IPS-18c (cell line): ENCODE results near the gene SMYD3.
"Not testable (repeated sequence)": the region's sequence is repeated elsewhere in the genome, so short reads cannot be mapped to it uniquely, and the experiment has no call there.

Source experiments
- H3K4me3 ChIP-seq: 2 replicates; pipeline ENCODE4 v1.7.0; 2013; ENCODE audit warnings: low read depth, mild to moderate bottlenecking, low read length, moderate library complexity; ENCODE audit not compliant: insufficient read depth
- H3K9me3 ChIP-seq: one replicate; pipeline ENCODE4 v1.6.1; 2013; ENCODE audit warnings: mild to moderate bottlenecking, low read length, moderate library complexity; ENCODE audit not compliant: control insufficient read depth, insufficient read depth

The SMYD3 gene

DNA sequence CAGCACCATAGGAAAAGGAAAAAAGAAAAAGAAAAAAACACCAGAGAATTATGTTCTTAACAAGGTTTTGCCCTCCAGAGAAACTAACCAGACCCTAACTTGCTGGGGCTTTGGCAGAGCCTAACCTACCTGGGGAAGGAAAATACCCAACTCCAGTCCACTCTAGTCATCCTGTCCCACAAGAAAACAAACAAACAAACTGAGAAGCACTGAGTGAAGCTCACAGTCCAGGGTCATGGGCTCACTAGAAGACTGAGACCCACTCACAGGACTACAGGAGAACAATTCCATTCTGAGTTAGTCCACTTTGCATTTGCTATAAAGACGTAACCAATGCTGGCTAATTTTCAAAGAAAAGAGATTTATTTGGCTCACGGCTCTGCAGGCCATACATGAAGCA lies 543.4 kb downstream of the SMYD3 start:
- Histone ChIP-seq H3K4me3 (no peak overlapping the region), H3K9me3 (no peaks in the 10 kb centered on the region)

DNA sequence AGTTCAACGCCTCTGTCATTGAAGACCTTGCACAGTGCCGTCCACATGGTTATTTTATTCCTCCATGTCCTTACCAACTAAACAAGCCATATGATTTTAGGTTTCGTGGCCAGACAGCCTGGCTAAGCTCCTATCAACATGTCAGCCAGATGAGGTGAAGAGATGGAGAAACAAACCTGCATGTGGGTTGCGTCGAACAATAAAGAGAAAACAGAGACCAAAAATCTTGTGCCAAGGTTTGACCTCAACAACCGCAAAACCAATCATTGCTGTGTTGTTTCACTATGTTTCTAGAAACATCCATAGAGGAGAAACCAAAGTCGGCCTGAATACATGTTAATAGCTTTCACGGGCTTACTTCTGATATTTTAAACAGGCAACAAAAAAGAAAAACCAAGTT lies 544.6 kb downstream of the SMYD3 start:
- no peaks in the 10 kb centered on the region for H3K9me3 ChIP-seq
- no peak overlapping the region for H3K4me3 ChIP-seq

DNA sequence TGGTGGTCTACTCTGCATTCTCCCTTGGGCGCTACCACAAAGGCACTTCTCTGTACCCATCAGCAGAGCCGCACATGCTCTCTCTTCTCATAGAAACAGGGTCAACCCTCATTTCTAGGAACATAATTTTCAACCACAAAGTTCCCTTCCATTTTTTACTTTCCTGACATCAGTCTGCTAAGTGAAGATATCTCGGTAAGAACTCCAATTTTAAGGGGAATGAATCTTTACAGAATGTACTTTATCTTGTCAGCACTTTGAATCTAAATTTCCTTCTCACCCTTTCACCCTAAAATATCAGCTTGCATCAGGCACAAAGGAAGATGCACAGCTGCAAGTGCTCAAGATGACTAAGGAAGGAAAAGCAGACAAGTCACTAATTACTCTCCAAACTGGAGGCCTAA lies 545.9 kb downstream of the SMYD3 start:
- no peaks in the 10 kb centered on the region for H3K9me3 ChIP-seq
- H3K4me3 ChIP-seq, result no peak overlapping the region

DNA sequence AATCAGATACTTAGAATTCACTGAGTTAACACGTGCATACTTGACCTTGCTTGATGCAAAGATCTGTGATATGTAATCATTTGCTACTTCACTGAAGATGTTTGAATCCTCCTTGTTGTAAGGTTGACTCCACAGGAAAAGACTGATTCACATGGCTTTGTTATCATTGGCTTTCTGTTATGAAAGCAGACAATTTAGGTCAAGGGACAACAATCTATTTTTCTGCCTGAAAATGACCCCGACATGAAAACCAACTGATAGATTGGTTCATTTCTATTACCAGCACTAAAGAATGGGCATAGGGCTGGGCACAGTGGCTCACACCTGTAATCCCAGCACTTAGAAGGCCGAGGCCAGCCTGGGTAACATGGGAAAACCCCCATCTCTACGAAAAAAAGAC lies 546.9 kb downstream of the SMYD3 start:
- Histone ChIP-seq H3K4me3 (no peak overlapping the region), H3K9me3 (no peaks in the 10 kb centered on the region)

DNA sequence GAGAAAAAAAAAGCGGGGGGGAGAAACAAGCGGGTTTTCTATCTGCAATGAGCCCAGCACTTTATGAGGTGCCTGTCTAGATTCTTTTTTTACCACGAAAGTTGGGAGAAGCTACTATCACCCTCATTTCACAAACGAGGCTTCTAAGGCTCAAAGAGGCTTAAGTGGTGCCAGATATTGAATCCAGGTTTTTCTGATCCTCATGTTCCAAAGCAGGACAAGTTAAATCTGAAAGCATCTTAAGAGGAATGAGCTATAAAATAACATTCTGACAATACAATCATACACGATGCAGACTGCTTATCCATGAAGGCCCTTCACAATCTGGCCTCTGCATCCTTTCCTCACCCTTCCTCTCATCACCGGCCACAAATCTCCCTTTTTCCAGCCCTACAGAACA lies 549.1 kb downstream of the SMYD3 start:
- H3K9me3 ChIP-seq, result no peaks in the 10 kb centered on the region
- no peak overlapping the region for H3K4me3 ChIP-seq

DNA sequence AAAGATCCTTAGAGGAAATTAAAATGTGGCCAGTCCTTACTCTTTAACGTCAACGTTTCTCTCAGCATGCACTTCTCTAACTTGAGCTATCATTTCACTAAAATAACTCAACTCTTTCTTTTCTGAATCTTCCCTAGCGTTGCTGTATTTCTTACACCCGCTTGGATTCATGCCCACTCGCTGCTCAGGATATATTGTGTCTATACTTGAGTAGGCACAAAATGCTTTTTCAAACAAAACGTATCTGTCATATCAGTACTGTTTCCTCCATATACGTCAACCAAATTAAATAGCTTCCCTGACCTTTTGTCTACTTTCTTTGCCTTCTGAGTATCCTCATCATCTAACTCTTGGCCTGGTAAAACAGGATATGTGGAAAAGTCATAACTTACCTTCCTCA lies 549.7 kb downstream of the SMYD3 start:
- H3K4me3 ChIP-seq, result no peak overlapping the region
- H3K9me3 ChIP-seq, result no peaks in the 10 kb centered on the region

DNA sequence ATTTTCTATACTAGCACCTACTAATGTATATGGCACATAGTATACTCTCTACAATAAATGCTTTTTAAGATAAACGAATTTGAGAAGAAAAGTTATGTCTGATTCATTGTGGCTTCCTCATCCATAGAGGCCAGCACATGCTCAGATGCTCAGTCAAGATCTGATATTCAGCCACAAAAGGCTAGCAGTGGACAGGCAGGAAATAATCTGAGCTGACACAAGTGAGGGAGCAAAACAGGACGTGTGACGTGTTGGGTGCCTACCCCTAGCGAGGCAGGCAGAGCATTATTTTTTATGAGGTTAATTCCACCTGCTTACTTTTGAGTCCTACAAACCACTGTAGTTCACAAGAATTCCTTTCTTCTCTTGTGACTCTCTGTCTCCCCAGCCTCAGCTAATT lies 550.9 kb downstream of the SMYD3 start:
- H3K4me3 ChIP-seq, result no peak overlapping the region

DNA sequence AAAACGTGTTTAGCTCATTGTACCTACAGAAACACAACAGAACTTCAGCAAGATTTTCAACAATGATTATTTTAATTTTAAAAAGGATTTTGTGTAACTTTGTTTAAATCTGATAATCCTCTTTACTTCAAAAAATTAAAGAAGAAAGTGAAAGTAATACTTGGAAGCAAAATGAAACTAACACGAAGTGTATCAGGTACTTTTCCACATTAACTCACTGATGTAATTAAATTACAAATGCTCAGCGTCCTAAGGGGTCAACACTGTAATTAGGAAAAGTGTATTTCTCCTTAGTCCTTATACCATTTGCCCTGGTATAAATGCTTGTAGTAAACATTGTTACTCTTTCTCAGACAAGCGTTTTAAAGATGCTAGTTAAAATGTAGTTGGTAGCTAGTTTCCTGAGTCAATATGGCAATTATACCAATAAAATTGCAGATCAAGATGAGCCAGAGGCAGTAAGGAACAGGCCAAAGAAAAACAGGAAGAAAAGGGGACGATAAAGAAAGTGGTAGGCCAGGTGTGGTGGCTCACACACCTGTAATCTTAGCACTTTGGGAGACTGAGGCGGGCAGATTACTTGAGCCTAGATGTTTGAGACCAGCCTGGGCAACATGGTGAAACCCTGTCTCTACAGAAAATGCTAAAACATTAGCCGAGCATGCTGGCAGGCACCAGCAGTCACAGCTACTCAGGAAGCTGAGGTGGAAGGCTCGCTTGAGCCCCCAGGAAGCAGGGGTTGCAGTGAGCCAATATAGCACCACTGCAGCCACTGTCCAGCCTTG lies 553.0 kb downstream of the SMYD3 start:
- no peaks in the 10 kb centered on the region for H3K9me3 ChIP-seq
- no peak overlapping the region for H3K4me3 ChIP-seq

More for the DNA sequence above, 550.9 kb downstream of the SMYD3 start:
- no peaks in the 10 kb centered on the region for H3K9me3 ChIP-seq

DNA sequence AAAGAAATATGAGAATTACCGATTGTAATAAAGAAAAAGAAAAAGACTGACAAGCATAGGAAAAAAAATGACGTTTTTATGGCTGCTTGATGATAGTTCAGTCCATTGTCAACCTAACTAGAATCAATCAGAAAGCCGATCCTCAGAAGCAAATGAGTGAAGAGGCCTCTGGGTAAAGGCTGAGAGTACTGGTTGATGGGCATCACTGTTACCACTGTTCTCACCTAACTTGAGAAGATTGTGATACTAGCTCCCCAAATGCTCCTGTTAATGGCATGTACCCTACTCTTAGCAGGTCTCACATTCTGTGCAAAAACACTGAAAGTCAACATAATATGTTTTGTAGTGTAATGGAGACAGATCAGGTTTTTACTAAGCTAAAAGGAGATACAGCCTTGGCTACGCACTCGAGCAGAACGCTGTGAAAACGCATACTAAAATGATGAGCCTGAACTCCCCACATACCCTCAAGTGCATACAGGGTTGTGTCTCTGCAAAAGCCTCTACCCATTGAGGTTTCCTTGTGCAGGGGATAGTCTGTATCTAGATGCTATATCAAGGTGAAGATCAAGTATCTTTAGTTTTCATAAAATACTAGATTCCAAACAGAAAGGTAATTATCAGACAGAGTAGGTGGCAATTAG lies 554.6 kb downstream of the SMYD3 start:
- Histone ChIP-seq H3K4me3 (no peak overlapping the region), H3K9me3 (no peaks in the 10 kb centered on the region)

DNA sequence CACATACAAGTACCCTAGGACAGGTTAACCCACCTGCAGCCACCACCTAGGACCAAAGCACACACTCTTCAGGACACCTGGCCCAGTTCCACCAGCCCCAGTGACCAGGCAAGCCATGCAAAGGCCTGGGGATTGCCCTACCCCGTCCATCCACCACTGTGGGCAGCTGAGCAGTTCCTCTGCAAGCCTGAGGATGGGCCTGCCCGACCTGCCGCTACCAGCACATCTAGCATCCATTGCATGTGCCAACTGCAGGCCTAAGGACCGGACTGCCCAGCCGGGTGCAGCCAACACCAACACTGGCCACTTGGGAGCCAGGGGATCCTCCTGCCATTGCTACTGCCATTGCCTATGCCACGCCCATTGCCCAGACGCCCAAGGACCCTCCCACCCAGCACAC lies 558.3 kb downstream of the SMYD3 start:
- Histone ChIP-seq H3K9me3 (no peaks in the 10 kb centered on the region), H3K4me3 (no peak overlapping the region)

DNA sequence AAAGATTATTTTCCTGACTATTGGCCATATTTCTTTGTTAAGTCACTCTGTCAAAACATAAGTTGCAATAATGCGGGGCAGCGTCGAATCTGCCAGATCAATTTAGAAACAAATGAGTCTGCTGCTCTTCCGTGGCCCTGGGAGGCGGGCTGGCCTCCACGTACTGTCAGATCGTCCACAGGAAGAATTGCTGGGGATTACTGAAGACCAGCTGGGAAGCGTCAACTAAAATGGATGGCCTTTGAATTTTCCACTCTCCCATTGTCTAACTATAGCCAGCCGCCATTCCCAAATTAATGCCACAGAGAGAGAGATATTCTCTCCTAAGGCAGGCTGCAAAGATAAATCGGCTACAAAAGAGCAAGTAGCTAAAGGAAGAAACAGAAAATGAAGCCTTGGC lies 560.2 kb downstream of the SMYD3 start:
- Histone ChIP-seq H3K4me3 (no peak overlapping the region), H3K9me3 (no peaks in the 10 kb centered on the region)

DNA sequence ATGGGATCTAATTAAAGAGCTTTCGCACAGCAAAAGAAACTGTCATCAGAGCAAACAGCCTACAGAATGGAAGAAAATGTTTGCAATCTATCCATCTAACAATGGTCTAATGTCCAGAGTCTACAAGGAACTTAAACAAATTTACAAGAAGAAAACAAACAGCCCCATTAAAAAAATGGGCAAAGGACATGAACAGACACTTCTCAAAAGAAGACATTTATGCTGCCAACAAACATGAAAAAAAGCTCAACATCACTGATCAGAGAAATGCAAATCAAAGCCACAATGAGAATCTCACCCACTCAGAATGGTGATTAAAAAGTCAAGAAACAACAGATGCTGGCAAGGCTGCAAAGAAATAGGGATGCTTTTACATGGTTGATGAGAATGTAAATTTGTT lies 561.9 kb downstream of the SMYD3 start:
- not testable (repeated sequence) for H3K4me3 ChIP-seq, H3K9me3 ChIP-seq

DNA sequence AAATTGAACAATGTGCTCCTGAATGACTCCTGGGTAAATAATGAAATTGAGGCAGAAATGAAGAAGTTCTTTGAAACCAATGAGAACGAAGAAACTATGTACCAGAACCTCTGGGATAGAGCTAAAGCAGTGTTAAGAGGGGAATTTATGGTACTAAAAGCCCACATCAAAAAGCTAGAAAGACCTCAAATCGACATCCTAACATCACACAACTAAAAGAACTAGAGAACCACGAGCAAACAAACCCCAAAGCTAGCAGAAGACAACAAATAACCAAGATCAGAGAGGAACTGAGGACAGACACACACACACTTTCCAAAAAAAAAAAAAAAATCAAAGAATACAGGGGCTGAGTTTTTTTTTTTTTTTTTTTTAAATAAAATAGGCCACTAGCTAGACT lies 564.2 kb downstream of the SMYD3 start:
- no peaks in the 10 kb centered on the region for H3K9me3 ChIP-seq
- H3K4me3 ChIP-seq, result no peak overlapping the region

DNA sequence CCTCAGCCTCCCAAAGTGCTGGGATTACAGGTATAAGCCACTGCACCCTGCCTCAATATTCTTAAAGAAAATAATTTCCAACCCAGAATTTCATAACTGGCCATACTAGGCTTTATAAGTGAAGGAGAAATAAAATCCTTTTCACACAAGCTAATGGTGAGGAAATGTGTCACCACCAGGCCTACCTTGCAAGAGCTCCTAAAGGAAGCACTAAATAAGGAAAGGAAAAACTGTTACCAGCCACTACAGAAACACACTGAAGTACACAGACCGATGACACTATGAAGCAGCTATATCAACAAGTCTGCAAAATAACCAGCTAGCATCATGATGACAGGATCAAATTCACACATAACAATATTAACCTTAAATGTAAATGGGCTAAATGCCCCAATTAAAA lies 565.3 kb downstream of the SMYD3 start:
- not testable (repeated sequence) for H3K4me3 ChIP-seq, H3K9me3 ChIP-seq

DNA sequence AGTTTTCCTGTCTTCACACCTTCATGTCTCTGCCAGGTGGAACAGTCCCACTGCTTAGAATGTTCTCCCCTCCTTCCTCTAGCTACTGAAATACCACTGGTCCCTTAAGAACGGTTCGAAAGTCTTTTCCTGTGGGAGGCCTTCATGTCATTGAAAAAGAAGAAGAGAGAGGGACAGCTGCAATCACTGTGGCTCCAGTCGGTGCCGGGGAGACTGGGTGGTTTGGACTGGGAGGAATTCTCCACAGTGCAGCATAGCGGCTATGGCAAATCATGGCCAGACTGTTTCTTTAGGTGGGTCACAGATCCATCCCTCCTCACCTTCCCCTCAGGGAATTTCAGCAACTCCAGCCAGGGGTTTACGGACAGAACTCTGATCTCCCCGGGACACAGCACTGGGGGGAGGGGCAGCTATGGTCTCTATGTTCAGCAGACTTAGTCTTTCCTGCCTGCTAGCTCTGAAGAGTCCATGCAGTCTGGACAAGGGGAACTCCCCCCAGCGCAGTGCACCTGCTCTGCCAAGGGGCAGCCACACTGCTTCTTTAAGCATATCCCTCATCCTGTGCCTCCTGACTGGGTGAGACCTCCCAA lies 567.2 kb downstream of the SMYD3 start:
- H3K9me3 ChIP-seq, result no peaks in the 10 kb centered on the region
- no peak overlapping the region for H3K4me3 ChIP-seq

DNA sequence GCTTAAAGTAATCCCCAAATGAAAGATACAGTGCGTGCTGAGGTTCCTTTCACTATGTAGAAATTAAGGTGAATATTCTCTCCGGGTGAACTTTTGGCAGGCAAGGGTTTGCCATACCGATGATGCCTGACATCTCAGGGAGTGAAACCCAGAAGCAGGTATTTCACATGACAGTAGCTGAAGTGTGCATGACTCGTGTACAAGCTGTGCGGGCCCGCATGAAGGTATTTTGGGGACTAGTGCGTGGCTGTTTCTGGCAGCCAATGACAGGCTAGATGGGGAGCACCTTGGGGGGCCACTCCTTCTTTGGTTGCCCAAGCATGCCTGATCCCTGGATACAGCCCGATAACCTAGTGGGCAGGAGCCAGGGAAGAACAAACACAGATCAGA lies 569.0 kb downstream of the SMYD3 start:
- H3K9me3 ChIP-seq, result no peaks in the 10 kb centered on the region
- H3K4me3 ChIP-seq, result no peak overlapping the region

DNA sequence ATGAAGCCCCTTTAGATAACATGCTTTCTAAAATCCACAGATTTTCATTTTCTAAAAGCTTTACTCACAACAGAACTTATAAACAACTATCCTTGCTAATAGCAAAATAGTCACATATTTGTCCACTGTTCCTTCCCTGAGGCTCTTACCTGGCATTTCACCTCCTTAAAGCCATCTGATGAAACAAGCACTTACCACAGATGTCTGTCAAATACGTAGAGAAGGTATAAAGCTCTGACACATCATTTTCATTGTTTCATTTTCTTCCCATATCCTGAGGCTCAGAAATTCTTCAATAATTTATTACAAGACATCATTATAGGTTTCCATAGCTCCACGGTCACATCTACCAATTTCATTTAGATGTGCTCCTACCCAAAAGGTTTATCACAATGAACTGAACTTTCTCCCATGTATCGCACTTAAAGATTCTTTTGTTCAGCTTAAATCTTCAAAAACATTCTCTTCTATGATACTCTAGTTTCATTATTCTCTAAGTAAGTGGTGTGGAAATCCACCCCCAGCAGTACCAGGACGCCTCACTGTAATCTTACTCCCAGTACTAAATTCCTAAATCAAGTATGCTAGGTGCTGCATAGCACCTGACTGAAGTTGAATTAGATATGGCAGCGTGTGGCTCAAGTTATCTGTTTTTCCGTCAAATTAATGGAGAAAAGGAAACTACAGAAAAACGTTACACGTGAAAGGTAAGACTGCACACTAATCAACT lies 569.6 kb downstream of the SMYD3 start:
- H3K4me3 ChIP-seq, result no peak overlapping the region
- no peaks in the 10 kb centered on the region for H3K9me3 ChIP-seq

DNA sequence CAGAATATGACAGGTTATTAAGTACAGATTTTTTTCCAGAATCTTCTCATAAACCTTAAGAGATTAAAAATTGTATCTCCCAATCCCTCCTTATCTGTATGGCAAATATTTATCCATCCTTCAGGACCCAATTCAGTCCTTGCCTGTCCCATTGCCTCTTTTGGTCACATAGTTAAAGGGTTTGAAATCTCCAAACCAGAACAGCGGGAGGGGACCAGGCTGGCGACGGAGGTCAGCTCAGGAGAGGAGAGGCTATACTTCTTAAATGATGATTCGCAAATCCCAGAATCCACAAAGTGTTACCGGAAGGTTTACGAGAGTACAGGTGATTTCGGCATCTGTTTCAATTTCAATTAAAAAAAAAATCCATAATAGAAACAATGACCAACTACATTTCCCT lies 572.7 kb downstream of the SMYD3 start:
- H3K9me3 ChIP-seq, result no peaks in the 10 kb centered on the region
- no peak overlapping the region for H3K4me3 ChIP-seq
